Upper lobe of left lung (tissue), 4 donors: ENCODE data around the gene PAQR5.

Source experiments
- POLR2A ChIP-seq, 4 donors: fragments of 450-650 bp; IDR thresholded peaks; one replicate each; pipeline ENCODE4 v1.5.1; 2016 to 2017; ENCODE audit warnings: antibody characterized with exemption in 4 of 4, mild to moderate bottlenecking in 2 of 4
- TF ChIP-seq, protein P1 (sequence below), 6 experiments: fragments of 450-650 bp in 4 of 6; fragments of 200-600 bp in 2 of 6; sonication (generic) in 2 of 6; IDR thresholded peaks; one replicate each; pipeline ENCODE4 v1.5.1; 2016 to 2019; ENCODE audit warnings: antibody characterized with exemption in 6 of 6

DNA sequence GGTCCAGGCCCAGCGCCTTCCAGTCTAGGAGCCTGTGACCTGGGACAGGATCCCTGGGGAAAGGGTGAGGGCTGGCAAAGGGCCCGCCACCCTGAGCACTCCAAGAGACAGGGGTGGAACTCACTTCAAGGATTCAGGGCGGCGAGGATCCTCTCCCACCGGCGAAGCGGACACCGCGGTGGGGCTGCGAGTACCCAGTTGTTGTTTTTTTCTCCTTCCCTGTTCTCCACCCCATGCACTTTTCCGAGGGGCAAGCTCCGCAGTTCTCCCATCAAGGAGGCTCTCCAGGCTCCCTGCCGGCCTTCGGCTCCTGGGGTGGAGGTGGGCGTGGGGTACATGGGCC is 387 bp upstream of the PAQR5 start:
- TF ChIP-seq, protein P1, sequence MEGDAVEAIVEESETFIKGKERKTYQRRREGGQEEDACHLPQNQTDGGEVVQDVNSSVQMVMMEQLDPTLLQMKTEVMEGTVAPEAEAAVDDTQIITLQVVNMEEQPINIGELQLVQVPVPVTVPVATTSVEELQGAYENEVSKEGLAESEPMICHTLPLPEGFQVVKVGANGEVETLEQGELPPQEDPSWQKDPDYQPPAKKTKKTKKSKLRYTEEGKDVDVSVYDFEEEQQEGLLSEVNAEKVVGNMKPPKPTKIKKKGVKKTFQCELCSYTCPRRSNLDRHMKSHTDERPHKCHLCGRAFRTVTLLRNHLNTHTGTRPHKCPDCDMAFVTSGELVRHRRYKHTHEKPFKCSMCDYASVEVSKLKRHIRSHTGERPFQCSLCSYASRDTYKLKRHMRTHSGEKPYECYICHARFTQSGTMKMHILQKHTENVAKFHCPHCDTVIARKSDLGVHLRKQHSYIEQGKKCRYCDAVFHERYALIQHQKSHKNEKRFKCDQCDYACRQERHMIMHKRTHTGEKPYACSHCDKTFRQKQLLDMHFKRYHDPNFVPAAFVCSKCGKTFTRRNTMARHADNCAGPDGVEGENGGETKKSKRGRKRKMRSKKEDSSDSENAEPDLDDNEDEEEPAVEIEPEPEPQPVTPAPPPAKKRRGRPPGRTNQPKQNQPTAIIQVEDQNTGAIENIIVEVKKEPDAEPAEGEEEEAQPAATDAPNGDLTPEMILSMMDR (IDR thresholded peaks at IDR 0.05) = no peak
- no peak for TF ChIP-seq POLR2A (IDR thresholded peaks at IDR 0.05)
